Breast epithelium (tissue), 4 donors: Measurements from ENCODE around the gene TRIM15. TPM values are rescaled to one million over a fixed set of nuclear protein-coding genes. Genes with fewer than 3 reads are reported as not detected.

Experiments used
- DNase-seq, 2 donors: peaks; one replicate each; pipeline ENCODE4 v3.0.0-alpha.2; 2019; ENCODE audit warnings: low spot score in 2 of 2
- H3K27ac ChIP-seq, 2 donors: fragments of 200-600 bp; sonication (generic) in 1 of 2; one replicate each; pipeline ENCODE4 v1.5.1; 2016 to 2019; ENCODE audit warnings: mild to moderate bottlenecking in 1 of 2
- H3K27me3 ChIP-seq, 2 donors: fragments of 200-600 bp; sonication (generic) in 1 of 2; one replicate each; pipeline versions ENCODE4 v1.5.1 to v1.6.0; 2017 to 2019; ENCODE audit warnings: control low read depth in 1 of 2, mild to moderate bottlenecking in 1 of 2
- H3K36me3 ChIP-seq: fragments of 200-600 bp; one replicate; pipeline ENCODE4 v1.5.1; 2019
- H3K4me1 ChIP-seq, 2 donors: fragments of 200-600 bp; sonication (generic); one replicate each; pipeline ENCODE4 v1.5.1; 2016 to 2019; ENCODE audit warnings: control low read depth in 1 of 2
- H3K4me3 ChIP-seq, 3 donors: fragments of 200-600 bp; sonication (generic); 1 replicate in 2 of 3; 2 replicates in 1 of 3; pipeline ENCODE4 v1.5.1; 2016 to 2019; ENCODE audit warnings: mild to moderate bottlenecking in 3 of 3, moderate library complexity in 2 of 3
- H3K9me3 ChIP-seq, 2 donors: fragments of 200-600 bp; sonication (generic) in 1 of 2; one replicate each; pipeline ENCODE4 v1.5.1; 2016 to 2019; ENCODE audit warnings: control low read depth in 1 of 2
- POLR2A ChIP-seq: fragments of 450-650 bp; IDR thresholded peaks from one replicate; pipeline ENCODE4 v1.6.1; 2016; ENCODE audit warnings: antibody characterized with exemption, mild to moderate bottlenecking, moderate library complexity
- POLR2AphosphoS5 ChIP-seq, 3 donors: sonication (generic); formaldehyde crosslinking; IDR thresholded peaks; one replicate each; pipeline ENCODE4 v1.6.1; 2017; ENCODE audit warnings: antibody characterized with exemption in 3 of 3
- intact Hi-C: fragments of 100-400 bp; cut with DNase I; formaldehyde crosslinking; loops from one replicate; pipeline ENCODE4 v1.15.1; 2023; ENCODE audit warnings: low total_unique reads
- total RNA-seq, 3 donors: library from RNA; depleted of rRNA; stranded (reverse); fragments of >200 nt; gene quantifications; one replicate each; pipeline ENCODE4 v1.1.0, GENCODE V29; 2016
- TF ChIP-seq, protein P1 (sequence below), 3 donors: fragments of 450-650 bp; IDR thresholded peaks; one replicate each; pipeline ENCODE4 v1.5.1; 2016 to 2017; ENCODE audit warnings: antibody characterized with exemption in 3 of 3, mild to moderate bottlenecking in 3 of 3, moderate library complexity in 3 of 3

TRIM15 gene
- total RNA-seq, 3 donors from 2014 or later = 0.33 TPM; not detected in 2

DNA sequence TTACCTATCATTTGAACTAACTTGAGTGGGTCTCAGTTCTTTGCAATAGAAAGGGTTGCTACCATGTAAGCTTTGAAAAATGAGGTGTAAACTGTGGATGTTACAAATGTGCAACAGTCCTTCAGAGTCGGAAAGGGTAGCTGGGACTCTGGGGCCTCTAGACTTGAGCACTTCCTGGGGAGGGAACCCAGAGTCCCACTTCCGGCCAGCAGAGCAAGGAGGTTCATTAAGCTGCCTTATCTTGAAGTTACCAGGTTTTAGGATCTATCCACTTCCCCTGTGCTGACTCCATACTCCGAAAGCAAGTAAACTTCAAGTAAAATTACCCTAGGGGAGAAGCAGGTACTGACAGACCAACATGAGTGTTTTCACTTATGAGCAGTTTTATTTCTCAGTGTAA lies 11.8 kb upstream of the TRIM15 start:
- H3K27ac ChIP-seq = no peak overlapping the region
- H3K36me3 ChIP-seq = no peaks in the 10 kb centered on the region
- H3K27me3 ChIP-seq = no peaks in the 10 kb centered on the region
- TF ChIP-seq, protein P1, sequence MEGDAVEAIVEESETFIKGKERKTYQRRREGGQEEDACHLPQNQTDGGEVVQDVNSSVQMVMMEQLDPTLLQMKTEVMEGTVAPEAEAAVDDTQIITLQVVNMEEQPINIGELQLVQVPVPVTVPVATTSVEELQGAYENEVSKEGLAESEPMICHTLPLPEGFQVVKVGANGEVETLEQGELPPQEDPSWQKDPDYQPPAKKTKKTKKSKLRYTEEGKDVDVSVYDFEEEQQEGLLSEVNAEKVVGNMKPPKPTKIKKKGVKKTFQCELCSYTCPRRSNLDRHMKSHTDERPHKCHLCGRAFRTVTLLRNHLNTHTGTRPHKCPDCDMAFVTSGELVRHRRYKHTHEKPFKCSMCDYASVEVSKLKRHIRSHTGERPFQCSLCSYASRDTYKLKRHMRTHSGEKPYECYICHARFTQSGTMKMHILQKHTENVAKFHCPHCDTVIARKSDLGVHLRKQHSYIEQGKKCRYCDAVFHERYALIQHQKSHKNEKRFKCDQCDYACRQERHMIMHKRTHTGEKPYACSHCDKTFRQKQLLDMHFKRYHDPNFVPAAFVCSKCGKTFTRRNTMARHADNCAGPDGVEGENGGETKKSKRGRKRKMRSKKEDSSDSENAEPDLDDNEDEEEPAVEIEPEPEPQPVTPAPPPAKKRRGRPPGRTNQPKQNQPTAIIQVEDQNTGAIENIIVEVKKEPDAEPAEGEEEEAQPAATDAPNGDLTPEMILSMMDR (IDR thresholded peaks at IDR 0.05) = no peak
- no peak for TF ChIP-seq POLR2A
- no peaks in the 10 kb centered on the region for H3K9me3 ChIP-seq
- DNase-seq = no peak
- intact Hi-C loops = no loop called here
- H3K4me1 ChIP-seq = peaks cover 0 to 4% of the 10 kb centered on the region in 2 donors
- H3K4me3 ChIP-seq = no peak overlapping the region

DNA sequence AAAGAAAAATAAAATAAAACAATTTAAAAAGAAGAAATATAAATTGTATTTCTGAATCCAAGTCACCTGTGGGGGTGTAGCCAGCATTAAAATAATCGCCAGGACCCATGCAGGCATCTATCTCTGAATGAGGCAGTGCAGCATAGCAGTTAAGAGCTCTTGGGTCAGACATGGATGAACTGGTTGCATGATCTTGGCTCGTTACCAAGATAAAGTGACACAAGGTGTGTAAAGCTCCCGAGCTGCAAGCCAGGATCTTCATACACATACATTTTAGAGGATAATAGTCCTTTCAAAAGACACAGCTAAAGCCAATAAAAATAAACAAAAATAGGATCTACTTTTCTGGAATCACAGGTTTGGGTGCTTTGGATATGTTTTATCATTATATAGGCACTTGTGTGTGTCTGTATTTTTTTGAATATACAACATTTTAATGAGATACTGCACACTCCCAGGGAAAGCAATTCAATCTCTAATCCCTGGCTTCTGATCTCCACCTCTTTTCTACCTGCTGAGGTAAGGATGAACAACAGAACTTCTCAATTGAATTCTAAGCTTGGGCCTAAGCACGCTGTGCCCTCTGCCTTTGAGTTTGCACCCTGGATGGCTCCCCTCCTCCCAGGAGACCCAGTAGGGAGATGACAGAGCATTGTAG lies 11.2 kb upstream of the TRIM15 start:
- Histone ChIP-seq H3K27ac (no peak overlapping the region), H3K27me3 (no peaks in the 10 kb centered on the region), H3K4me3 (no peak overlapping the region), H3K9me3 (no peaks in the 10 kb centered on the region), H3K4me1 (peaks cover 0 to 4% of the 10 kb centered on the region in 2 donors), H3K36me3 (no peaks in the 10 kb centered on the region)
- DNase-seq = no peak
- intact Hi-C loops = no loop called here
- TF ChIP-seq POLR2AphosphoS5 (IDR thresholded peaks at IDR 0.05) (no peak), POLR2A (no peak)
- TF ChIP-seq, protein P1 (IDR thresholded peaks at IDR 0.05) = no peak

DNA sequence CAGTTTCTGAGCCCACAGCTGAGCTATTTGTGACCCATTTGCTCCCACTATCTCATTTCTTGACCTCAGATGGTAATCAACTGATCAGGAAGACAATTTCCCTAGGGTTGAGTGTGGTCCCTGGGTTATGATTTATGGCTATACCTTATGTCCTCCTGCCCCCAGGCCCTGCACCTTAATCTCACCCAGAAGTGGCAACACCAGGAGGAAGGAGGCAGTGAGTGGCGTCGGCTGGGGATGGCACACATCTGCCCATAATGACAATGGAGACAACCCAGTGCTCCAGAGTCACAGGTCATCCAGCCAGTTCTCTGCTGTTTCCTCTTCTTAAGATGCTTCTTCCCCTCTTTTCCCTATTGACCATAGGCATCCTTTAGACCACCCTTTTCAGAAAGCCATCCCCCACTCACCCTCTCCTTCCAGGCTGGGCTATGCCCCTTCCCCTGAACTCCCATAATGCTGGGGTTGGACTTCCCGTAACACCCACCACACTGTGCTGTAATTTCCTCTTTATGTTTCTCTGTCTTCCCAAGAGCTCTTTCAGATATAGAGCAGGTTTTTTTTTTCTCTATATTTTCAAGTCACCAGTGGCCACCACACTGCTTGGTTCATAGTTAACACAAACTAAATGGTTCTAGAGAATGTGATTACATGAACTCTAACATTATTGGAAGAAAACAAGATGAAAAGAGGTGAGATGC lies 10.3 kb upstream of the TRIM15 start:
- Histone ChIP-seq H3K9me3 (no peaks in the 10 kb centered on the region), H3K27me3 (no peaks in the 10 kb centered on the region), H3K27ac (no peak overlapping the region), H3K4me1 (peaks cover 0 to 4% of the 10 kb centered on the region in 2 donors), H3K36me3 (no peaks in the 10 kb centered on the region), H3K4me3 (no peak overlapping the region)
- intact Hi-C loops = no loop called here
- TF ChIP-seq, protein P1 (IDR thresholded peaks at IDR 0.05) = no peak
- TF ChIP-seq POLR2AphosphoS5 (IDR thresholded peaks at IDR 0.05) = no peak
- TF ChIP-seq POLR2A = no peak
- DNase-seq = no peak

- DNase-seq = no peak
- no peaks in the 10 kb centered on the region for H3K9me3 ChIP-seq
- intact Hi-C loops = no loop called here
- peaks cover 0 to 4% of the 10 kb centered on the region in 2 donors for H3K4me1 ChIP-seq
- no peaks in the 10 kb centered on the region for H3K36me3 ChIP-seq
- H3K27me3 ChIP-seq = no peaks in the 10 kb centered on the region
- H3K4me3 ChIP-seq = no peak overlapping the region
- no peak for TF ChIP-seq POLR2A
- TF ChIP-seq, protein P1 (IDR thresholded peaks at IDR 0.05) = no peak
- no peak for TF ChIP-seq POLR2AphosphoS5 (IDR thresholded peaks at IDR 0.05)
- H3K27ac ChIP-seq = no peak overlapping the region
Observed at GRCh38 chr6:30154061-30154460, 9.3 kb upstream of the TRIM15 start.
